ENCODE measurements around the gene BTF3. TPM values are rescaled to one million over a fixed set of nuclear protein-coding genes. Genes with fewer than 3 reads are reported as not detected.
"Not testable (repeated sequence)": the region's sequence is repeated elsewhere in the genome, so short reads cannot be mapped to it uniquely, and the experiment has no call there.

Gene BTF3
- 310 and 326 TPM in 2 replicates for total RNA-seq (2014; rRNA removed; shearing (Covaris generic))

DNA sequence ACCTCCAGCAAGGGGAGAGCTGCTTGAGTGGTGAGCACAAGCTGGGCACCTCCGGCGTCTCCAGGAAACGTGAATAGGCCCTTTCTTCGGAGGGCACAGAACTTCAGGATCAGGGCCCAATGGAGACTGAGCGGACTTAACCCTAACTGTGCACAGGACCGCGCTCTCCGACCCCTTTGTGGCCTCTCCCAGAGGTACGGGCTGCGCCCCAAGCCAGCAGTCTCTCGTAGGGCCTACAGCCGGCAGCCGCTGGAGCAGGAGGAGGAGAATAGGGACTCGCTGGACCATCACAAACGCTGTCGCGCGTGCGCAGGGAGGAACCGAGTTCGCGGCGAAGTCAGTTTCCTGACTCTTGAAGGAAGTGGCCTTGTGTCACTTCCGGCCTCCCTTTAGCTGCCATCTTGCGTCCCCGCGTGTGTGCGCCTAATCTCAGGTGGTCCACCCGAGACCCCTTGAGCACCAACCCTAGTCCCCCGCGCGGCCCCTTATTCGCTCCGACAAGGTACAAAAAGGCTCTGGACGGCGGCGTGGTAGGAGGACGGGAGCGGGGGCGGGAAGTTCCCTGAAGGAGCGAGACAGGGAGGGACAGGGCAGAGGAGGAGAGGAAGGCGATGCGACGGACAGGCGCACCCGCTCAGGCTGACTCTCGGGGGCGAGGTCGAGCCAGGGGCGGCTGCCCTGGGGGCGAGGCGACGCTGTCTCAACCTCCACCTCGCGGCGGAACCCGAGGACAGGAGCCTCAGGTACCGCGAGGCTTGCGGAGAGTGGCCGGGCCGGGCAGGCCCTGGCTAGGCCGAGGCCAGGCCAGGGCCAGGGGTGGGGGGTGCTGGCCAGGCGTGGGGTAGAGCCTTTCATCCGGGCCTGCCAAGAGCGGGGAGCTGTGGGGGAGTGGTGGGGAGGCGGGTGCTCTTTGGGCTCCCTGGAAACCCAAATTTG is at the start of gene BTF3:
Gene BTF3 (plus strand): TSS at position 386 of the 936 bp plus-strand sequence. CDS start 226 bp downstream, at position 612.
- peak; percentile 99 for DNase-seq (ENCODE audit: low spot score)
- in situ Hi-C loops (cut with HindIII; ENCODE audit: low sequenced_read_pairs): no loop called here

DNA sequence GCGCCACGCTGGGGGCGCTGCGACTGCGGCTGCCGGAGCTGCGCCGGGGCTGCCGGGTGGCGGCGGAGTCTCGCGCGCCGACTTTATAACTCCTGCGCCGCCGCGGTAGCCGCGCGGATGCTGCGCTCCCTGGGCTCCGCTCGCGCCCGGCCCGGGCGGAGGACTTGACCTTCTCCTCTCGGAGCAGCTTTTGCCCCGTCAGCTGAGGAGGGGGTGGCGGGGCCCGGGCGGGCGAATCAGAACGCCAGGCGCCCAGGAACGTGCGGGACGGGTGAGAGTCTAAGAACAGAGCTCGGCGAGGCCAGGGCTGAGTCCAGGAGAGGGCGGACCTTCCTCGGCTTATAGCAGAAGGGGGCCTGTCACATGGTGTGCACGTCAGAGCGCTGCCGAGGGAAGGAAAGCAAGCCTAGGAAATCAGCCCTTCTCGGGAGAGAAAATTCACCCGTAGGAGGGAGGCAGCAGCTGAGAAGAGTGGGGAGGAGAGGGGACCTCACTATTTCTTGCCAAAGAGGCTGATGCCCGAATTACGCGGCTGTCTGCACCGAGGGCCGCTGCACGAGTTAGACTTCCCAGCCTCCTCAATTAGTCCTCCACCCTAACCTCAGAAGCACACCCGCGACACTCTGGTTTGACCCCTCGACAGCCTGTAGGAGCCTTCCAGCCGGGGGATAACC is 49.6 kb upstream of the BTF3 start, which contains the start of gene FOXD1:
Gene FOXD1 (minus strand): TSS at position 315 of the 674 bp plus-strand sequence. CDS start 415 bp downstream, outside the sequence.
- in situ Hi-C loops (cut with HindIII; ENCODE audit: low sequenced_read_pairs): no loop called here
- DNase-seq (ENCODE audit: low spot score): peak; percentile 57

DNA sequence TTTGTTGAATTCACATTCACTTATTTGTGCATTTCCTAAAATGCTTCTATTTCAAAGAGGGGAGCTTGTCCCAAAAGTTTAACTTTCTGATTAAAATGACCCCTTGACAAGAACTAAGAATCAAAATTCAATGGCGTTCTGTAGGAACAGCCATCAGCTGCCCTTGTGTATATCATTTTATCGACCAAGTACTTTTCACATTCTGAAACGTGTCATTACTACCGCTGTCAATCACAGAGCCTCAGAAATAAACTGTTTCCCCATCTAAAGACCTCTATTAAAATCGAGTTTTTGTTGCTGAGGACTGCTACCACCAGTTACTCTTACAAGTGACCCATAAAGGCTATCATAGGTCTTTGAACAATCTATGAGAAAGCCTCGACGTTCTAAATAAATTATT is 48.1 kb upstream of the BTF3 start:
- DNase-seq (ENCODE audit: low spot score): no peak
- in situ Hi-C loops (cut with HindIII; ENCODE audit: low sequenced_read_pairs): no loop called here

DNA sequence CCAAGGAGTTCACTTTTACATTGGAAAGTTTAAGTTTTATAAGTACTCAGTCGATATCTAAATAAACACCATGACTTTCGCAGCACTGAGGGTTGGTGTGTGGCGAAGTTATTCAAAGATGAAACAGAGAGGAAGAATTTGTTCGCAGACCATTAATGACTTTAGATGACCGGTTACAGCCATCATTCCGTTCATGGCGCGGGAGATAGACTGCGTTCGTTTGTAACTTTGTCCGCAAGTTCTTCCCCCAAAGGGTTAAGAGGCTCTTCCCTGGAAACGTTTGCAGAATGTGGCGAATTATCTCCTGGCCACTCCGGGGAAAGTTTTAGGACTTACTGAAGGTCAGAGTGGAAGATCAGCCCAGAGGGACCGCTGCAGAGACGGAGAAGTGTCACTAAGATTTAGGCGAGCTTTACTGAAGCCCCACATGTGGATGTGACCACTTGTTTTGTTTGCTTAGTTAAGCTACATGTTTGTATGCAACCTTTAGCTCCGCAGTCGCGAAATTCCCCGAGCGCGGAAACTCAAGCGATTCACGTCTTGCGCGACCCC is 47.5 kb upstream of the BTF3 start:
- in situ Hi-C loops (cut with HindIII; ENCODE audit: low sequenced_read_pairs): no loop called here
- DNase-seq (ENCODE audit: low spot score): no peak

DNA sequence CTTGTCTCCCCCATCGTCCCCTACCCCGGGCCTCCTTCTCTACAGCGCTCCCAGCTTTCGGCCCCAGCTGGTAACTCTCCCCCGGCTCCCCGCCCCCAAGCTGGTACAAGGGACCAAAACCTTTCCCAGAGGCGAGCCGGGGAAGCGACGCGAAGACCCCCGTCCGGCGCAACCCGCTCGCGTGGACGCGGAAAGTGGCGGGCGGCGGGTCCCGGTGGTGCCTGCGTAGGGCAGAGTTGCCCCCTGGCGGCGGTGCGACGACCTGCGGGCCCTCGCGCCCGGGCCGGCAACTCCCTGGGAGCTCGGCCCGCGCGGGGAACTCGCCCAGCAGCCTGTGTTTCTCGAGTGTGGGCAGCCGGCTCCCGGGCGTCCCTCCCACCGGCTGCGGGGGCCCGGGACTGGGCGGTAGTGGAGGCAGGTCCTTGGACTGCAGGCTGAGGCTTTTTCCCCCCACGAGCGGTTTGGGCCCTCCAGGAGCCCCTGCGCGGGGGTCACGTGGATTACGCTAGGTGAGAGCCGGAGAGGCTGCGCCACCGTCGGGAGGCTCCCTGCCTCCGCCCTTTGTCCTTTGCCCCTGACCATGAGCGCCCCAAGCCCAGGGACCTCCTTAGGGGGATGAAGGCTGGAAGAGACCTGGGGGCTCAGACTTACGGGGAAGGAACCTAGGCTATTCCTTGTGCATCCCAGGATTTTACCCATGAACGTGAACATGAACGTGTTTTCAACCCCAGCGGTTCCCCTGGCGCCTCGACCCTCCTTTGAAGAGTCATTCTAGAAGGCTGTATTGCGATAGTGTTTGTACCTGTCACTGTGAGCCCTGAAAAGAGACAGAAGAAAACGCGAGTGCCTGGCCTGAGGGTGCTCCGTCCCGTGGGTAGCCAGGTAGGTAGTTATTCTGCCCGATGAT is 46.8 kb upstream of the BTF3 start:
- in situ Hi-C loops (cut with HindIII; ENCODE audit: low sequenced_read_pairs): no loop called here
- no peak for DNase-seq (ENCODE audit: low spot score)

DNA sequence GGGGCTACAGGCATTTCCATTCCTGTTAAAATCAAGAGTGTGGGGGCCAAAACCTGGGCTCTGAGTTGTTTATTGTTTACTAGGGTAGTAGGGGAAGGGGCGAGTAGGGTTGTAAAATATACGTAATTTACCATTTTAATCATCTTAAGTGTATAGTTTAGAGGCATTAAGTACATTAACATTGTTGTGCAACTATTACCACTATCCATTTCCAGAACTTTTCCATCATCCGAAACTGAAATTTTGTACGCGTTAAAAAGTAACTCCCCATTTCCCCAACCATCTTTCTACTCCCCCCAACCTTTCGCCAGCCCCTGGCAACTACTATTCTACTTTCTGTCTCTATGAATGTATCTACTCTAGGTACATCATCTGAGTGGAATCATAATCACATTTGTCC is 46.0 kb upstream of the BTF3 start:
- in situ Hi-C loops (cut with HindIII; ENCODE audit: low sequenced_read_pairs): no loop called here

DNA sequence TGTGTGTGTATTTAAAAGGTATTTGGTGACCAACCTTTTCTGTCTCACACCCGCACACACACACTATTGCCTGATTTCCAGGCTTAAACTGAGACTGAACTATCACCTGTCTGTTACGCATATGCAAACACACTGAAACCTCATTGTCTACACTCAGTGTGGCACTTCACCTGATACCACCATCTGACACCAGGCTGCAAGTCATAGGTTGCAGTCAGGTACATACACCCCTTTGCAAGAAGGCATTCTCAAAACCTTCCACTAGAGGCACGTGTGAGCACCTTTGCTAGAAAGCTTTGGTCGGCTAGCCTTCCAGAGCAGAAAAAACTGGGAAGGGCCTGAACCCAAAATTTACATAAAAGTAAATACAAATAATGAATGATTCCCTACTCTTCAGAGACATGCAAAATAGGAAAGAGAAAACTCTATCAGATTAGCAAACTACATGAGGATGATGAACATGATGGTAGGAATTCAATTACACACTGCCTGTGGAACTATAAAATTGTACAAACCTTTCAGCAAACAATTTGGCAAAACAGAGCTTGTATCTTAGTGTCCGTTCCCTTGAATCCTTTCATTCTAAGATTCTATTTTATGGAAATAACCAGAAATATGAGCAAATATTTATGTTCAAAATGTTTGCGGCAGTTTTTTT is 43.7 kb upstream of the BTF3 start:
- in situ Hi-C loops (cut with HindIII; ENCODE audit: low sequenced_read_pairs): no loop called here
- DNase-seq (ENCODE audit: low spot score): peak; percentile 63

More for the DNA sequence above, 46.0 kb upstream of the BTF3 start:
- no peak for DNase-seq (ENCODE audit: low spot score)

DNA sequence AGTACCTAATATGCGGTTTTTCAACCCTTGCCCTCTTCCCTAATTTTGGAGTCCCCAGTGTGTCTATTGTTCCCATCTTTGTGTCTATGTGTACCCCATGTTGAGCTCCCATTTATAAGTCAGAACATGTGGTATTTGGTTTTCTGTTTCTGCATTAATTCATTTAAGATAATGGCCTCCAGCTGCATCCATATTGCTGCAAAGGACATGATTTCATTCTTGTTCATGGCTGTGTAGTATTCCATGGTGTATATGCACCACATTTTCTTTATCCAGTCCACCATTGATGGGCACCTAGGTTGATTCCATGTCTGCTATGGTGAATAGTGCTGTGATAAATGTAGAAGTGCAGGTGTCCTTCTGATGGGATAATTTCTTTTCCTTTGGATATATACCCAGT is 41.8 kb upstream of the BTF3 start:
- in situ Hi-C loops (cut with HindIII; ENCODE audit: low sequenced_read_pairs); DNase-seq (ENCODE audit: low spot score): not testable (repeated sequence)

DNA sequence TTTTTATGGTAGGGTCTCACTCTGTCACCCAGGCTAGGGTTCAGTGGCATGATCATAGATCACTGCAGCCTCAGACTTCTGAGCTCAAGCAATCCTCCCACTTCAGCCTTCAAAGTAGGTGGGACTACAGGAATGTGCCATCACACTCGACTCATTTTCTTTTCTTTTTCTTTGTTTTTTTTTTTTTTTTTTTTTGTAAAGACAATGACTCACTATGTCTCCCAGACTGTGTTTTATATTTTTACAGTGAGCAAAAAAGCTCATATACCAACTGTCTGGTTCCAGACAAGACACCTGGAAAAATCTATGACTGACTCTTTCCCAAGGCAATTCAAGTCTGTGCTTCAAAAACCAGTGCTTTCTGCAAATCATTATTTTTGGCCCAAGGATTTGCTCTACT is 38.9 kb upstream of the BTF3 start:
- DNase-seq (ENCODE audit: low spot score): no peak
- in situ Hi-C loops (cut with HindIII; ENCODE audit: low sequenced_read_pairs): no loop called here

DNA sequence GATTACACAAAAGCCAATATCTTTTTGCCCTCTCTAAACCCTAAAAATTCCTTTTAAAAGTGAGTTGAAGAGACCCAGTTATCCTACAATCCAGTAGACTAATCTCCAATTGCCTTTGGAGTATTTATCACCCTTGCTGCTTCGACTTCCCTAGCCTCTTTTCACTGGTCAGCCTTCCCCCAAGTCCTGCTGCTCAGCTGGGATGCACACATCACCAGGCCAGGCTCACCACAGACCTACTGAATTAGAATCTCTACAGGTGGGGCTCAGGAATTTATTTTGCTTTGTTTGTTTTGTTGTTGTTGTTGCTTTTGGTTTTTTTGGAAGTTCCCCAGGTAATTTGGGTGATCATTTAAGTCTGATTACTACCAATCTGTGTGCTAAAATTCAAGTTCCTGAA is 38.1 kb upstream of the BTF3 start:
- no peak for DNase-seq (ENCODE audit: low spot score)
- in situ Hi-C loops (cut with HindIII; ENCODE audit: low sequenced_read_pairs): no loop called here

DNA sequence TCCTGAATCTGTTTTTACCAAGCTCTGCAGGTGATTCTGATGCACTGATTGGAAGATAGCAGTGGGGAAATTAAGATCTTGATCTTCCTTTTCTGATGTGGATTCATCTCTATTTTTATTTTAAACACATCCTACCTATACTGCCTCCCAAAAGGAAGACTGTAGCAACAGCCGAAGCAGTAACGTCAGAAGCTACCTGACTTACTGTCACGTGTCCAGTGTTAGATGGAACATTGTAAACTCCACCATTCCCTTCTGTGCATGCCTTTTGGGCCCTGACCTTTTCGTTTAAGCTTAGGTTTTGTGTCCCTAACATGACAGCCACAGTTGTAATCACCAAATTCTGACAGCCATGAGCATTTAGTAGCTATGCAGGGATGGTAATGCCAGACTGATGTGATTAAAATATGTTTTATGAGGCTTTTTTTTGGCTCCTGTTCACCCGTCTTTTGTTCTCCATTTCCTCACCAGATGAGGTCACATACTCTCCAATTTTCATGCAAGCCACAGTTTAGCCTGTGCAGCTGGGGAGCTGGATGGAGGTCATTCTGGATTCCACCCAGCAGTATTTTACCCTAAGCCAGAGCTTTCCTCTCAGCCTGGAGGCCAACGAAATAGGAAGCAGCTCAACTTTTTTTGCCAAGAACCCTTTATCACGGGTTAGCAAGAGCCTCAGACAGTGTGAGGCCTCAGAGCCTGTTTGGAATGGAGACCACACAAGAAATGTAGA is 34.1 kb upstream of the BTF3 start:
- in situ Hi-C loops (cut with HindIII; ENCODE audit: low sequenced_read_pairs): no loop called here
- DNase-seq (ENCODE audit: low spot score): no peak

DNA sequence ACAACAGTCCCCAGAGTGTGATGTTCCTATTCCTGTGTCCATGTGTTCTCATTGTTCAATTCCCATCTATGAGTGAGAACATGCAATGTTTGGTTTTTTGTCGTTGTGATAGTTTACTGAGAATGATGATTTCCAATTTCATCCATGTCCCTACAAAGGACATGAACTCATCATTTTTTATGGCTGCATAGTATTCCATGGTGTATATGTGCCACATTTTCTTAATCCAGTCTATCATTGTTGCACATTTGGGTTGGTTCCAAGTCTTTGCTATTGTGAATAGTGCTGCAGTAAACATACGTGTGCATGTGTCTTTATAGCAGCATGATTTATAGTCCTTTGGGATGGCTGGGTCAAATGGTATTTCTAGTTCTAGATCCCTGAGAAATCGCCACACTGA is 29.6 kb upstream of the BTF3 start:
- DNase-seq (ENCODE audit: low spot score); in situ Hi-C loops (cut with HindIII; ENCODE audit: low sequenced_read_pairs): not testable (repeated sequence)

DNA sequence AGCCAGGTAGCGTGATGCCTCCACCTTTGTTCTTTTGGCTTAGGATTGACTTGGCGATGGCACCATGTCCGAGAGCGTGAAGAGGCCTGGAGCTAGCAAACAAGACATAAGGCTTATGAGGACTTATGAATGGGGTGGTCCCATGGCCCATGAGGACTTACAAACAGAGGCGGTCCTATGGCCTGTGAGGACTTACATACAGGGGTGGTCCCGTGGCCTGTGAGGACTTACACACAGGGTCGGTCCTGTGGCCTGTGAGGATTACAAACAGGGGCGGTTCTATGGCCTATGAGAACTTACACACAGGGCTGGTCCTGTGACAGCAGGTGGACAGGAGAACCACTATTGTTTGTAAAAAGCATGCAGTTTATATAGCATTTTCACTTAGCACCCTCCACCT is 28.4 kb upstream of the BTF3 start:
- no peak for DNase-seq (ENCODE audit: low spot score)
- in situ Hi-C loops (cut with HindIII; ENCODE audit: low sequenced_read_pairs): no loop called here

DNA sequence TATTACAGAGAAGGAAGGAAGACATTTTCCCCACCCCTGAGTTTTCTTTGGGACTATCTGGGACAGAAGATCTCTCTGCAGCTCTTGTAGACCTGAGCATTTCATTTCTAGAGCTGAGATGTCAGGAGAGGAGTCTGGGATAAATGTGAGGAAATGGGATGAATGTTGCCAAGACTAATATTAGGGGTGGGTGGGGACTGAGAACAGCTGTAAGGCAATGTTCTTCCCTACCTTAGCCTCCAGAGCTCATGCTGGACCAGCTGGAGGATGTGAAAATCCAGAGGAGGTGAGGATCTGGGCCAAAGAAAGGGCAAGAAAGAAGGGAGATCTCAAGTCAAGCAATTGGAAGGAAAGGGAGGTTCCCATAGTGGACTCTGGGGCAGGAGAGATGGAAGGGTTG is 26.6 kb upstream of the BTF3 start:
- in situ Hi-C loops (cut with HindIII; ENCODE audit: low sequenced_read_pairs): no loop called here
- DNase-seq (ENCODE audit: low spot score): no peak

DNA sequence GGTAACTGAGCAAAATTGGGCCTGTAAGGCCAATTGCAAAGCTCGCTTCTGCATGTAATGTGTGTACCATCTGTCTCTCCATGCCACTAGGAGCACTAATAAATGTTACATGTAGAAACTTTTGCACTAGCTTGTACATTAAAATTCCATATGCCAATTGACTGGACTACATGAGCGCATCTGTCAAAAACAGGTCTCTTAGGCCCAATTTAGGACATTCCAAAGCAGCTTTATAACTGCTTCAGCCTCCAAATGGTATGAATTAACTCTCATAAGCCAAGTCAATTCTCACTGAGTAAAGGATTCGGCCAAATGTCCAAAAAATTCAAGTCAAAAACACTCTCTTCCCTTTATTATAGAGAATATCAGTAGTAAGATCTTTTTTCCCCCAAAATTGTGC is 26.1 kb upstream of the BTF3 start:
- in situ Hi-C loops (cut with HindIII; ENCODE audit: low sequenced_read_pairs): no loop called here
- no peak for DNase-seq (ENCODE audit: low spot score)

DNA sequence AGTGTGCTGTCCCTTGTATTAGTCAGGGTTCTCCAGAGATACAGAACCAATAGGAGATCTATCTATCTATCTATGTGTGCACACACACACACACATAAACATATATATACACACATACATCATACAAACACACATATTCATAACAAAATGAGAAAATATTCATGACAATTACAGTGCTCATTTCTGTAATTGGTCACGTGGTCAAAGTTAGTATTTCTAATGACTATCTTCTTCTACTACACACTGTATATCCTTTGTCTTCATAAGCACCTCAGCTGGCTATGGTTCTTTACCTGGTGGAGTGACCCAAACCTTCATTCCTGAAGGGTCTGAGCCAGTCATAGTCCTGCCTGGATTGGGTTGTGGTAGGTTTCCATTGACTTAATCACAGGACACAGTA is 17.7 kb upstream of the BTF3 start:
- DNase-seq (ENCODE audit: low spot score): no peak
- in situ Hi-C loops (cut with HindIII; ENCODE audit: low sequenced_read_pairs): no loop called here

DNA sequence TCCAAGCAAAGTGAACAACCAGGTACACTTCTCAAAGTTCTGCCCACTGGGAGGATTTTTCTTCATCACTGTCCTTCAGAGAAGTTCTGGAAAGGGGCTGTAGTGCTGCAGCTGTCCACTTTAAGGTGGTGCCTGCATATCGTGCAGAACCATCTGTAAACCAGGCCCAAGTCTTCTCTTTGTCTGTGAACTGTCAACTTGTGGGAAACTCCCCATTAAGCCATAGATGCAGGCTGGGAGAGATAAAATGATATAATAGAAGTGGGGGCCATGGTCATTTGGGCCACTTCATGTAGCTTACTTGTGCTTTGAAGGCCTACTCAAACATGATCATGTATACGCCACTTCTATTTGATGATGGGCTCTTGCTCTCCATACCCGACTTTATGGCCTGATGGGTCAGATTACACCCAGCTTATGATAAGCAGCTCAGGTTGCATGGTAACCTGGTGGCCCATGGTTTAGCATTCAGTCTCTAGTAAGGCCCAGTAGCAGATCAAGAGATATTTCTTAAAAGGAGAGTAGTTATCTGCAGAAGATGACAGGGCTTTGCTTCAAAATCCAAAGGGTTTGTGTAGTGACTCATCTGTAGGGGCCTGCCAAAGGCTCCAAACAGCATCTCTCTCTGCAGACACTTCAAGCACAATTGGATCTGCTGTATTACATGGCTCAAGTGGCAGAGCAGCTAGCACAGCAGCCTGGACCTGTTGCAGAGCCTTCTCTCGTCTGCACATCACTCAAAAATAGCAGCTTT is 15.7 kb upstream of the BTF3 start:
- no peak for DNase-seq (ENCODE audit: low spot score)
- in situ Hi-C loops (cut with HindIII; ENCODE audit: low sequenced_read_pairs): no loop called here

All from G401 (cell line).